ENCODE data around the gene CFAP53. TPM values are rescaled to one million over a fixed set of nuclear protein-coding genes. Genes with fewer than 3 reads are reported as not detected.

CFAP53 gene
- total RNA-seq, 1 experiment from 2014 or later = 0.15 TPM

DNA sequence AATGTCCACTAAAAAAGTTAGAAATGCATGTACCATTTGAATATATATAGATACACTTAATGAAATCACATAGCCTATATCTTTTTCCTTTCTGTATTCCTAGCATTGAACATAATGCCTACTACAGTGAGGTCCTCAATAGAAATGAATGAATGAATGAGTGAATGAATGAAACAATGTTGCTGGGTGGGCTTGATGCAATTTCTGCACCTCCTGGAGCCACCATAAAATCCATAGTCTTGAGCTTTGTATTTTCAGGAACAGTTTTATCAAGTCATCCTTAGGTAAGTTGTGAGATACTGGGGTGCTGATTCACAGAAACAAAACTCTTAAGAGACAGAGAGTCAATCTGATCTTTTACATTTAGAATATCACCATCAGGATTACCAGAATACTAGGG is 3.3 kb downstream of the CFAP53 start:
- H2BK15ac ChIP-seq (ENCODE audit: low read depth, low read length) = no peak overlapping the region
- H4K5ac ChIP-seq (ENCODE audit: insufficient read length, low read depth, low read length) = no peak overlapping the region
- no peak overlapping the region for H2AK5ac ChIP-seq (ENCODE audit: insufficient read length, low read length)
- no peak overlapping the region for H3K4ac ChIP-seq (ENCODE audit: low read depth, low read length)
- Mint-ChIP-seq H3K27ac (no peak overlapping the region), H3K4me3 (no peak overlapping the region), H3K27me3 (ENCODE audit: low read depth) (peaks cover 6% of the 10 kb centered on the region), H3K9me3 (no peaks in the 10 kb centered on the region), H3K36me3 (ENCODE audit: insufficient read depth in 1 of 3, low read depth in 3 of 3) (peaks cover 0 to 2% (median 2%) of the 10 kb centered on the region in 3 experiments; a peak in 3 of 7 replicates), H3K4me1 (peaks cover 4 to 8% of the 10 kb centered on the region in 2 experiments; a peak in 3 of 4 replicates)
- H3K18ac ChIP-seq (ENCODE audit: insufficient read length, low read depth, low read length) = no peak overlapping the region
- no peak overlapping the region for H2BK5ac ChIP-seq (ENCODE audit: insufficient read length, low read length)
- no peak for DNase-seq
- TF ChIP-seq, protein P1, sequence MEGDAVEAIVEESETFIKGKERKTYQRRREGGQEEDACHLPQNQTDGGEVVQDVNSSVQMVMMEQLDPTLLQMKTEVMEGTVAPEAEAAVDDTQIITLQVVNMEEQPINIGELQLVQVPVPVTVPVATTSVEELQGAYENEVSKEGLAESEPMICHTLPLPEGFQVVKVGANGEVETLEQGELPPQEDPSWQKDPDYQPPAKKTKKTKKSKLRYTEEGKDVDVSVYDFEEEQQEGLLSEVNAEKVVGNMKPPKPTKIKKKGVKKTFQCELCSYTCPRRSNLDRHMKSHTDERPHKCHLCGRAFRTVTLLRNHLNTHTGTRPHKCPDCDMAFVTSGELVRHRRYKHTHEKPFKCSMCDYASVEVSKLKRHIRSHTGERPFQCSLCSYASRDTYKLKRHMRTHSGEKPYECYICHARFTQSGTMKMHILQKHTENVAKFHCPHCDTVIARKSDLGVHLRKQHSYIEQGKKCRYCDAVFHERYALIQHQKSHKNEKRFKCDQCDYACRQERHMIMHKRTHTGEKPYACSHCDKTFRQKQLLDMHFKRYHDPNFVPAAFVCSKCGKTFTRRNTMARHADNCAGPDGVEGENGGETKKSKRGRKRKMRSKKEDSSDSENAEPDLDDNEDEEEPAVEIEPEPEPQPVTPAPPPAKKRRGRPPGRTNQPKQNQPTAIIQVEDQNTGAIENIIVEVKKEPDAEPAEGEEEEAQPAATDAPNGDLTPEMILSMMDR (conservative IDR thresholded peaks at IDR 0.05) = no peak
- H3K23ac ChIP-seq (ENCODE audit: insufficient read length, low read depth, low read length) = no peak overlapping the region
- H4K91ac ChIP-seq (ENCODE audit: insufficient read length, low read depth, low read length) = no peak overlapping the region
- no peak overlapping the region for H2BK20ac ChIP-seq (ENCODE audit: low read depth, low read length, poor library complexity, severe bottlenecking)
- H3K23me2 ChIP-seq (ENCODE audit: insufficient read length, low read depth, low read length, poor library complexity, severe bottlenecking) = no peaks in the 10 kb centered on the region
- no peak overlapping the region for H3K56ac ChIP-seq (ENCODE audit: insufficient read length, low read depth, low read length)
- H3K27me3 ChIP-seq (ENCODE audit: insufficient read depth, low read length) = no peaks in the 10 kb centered on the region
- H2AFZ ChIP-seq (ENCODE audit: low read length) = no peak overlapping the region
- H3K4me1 ChIP-seq (ENCODE audit: insufficient read depth, low read length) = no peaks in the 10 kb centered on the region
- H3K79me1 ChIP-seq (ENCODE audit: insufficient read depth, low read depth, low read length, poor library complexity, severe bottlenecking) = no peaks in the 10 kb centered on the region
- H3K79me2 ChIP-seq (ENCODE audit: insufficient read depth, low read length) = no peaks in the 10 kb centered on the region
- no peak overlapping the region for H4K8ac ChIP-seq (replicated peaks; ENCODE audit: insufficient read length, low read depth, low read length)
- no peak overlapping the region for H3K14ac ChIP-seq (ENCODE audit: insufficient read depth, low read length)
- H4K20me1 ChIP-seq (ENCODE audit: control insufficient read depth, insufficient read depth, insufficient read length) = no peaks in the 10 kb centered on the region
- H2BK120ac ChIP-seq (ENCODE audit: low read depth, low read length, poor library complexity, severe bottlenecking) = no peak overlapping the region
- H3K4me2 ChIP-seq (ENCODE audit: insufficient read depth, insufficient read length, low read length) = no peak overlapping the region
- H2BK12ac ChIP-seq (ENCODE audit: insufficient read length, low read depth, low read length) = no peak overlapping the region
- no peak overlapping the region for H3K9ac ChIP-seq (ENCODE audit: extremely low read depth, insufficient read length, low read length)
- no peak overlapping the region for H3K27ac ChIP-seq (ENCODE audit: insufficient read length, low read depth, low read length)
- no peak overlapping the region for H3T11ph ChIP-seq (ENCODE audit: low read length)
- no peaks in the 10 kb centered on the region for H3K9me3 ChIP-seq (ENCODE audit: control insufficient read depth, low read depth, low read length)
